Measurements from ENCODE around the gene CLASP1.

Gene CLASP1

GRCh38 chr2:121350402-121350775 lies 298.9 kb downstream of the CLASP1 start:
- ATAC-seq: no peak; the same call in 2 of the 3 replicates
- no peak for TF ChIP-seq OSR1 (CRISPR knock-in tag; IDR thresholded peaks at IDR 0.05)
- no peak for TF ChIP-seq TOX (CRISPR knock-in tag; IDR thresholded peaks at IDR 0.05; ENCODE audit: borderline replicate concordance)
- no peak for TF ChIP-seq SNAI2 (CRISPR knock-in tag; IDR thresholded peaks at IDR 0.05)
- TF ChIP-seq GLIS3 (CRISPR knock-in tag; IDR thresholded peaks at IDR 0.05): no peak
- TF ChIP-seq ZFP3 (CRISPR knock-in tag; IDR thresholded peaks at IDR 0.05): no peak
- TF ChIP-seq ZNF8 (CRISPR knock-in tag; IDR thresholded peaks at IDR 0.05): no peak
- TF ChIP-seq POU6F1 (CRISPR knock-in tag; IDR thresholded peaks at IDR 0.05; ENCODE audit: borderline replicate concordance, low read depth): no peak
- no peak for TF ChIP-seq ESRRG (CRISPR knock-in tag; IDR thresholded peaks at IDR 0.05)
- TF ChIP-seq TCF4 (CRISPR knock-in tag; IDR thresholded peaks at IDR 0.05; ENCODE audit: borderline replicate concordance): no peak
- no peak for TF ChIP-seq PATZ1 (CRISPR knock-in tag; IDR thresholded peaks at IDR 0.05; ENCODE audit: borderline replicate concordance)
- no peak for TF ChIP-seq PPARA (CRISPR knock-in tag; IDR thresholded peaks at IDR 0.05; ENCODE audit: borderline replicate concordance)
- TF ChIP-seq ZFP30 (CRISPR knock-in tag; IDR thresholded peaks at IDR 0.05): no peak
- TF ChIP-seq CSRNP3 (CRISPR knock-in tag; IDR thresholded peaks at IDR 0.05): no peak
- TF ChIP-seq CREB5 (CRISPR knock-in tag; IDR thresholded peaks at IDR 0.05; ENCODE audit: low read depth): no peak
- no peak for TF ChIP-seq CSDC2 (CRISPR knock-in tag; IDR thresholded peaks at IDR 0.05)
- TF ChIP-seq ZNF70 (CRISPR knock-in tag; IDR thresholded peaks at IDR 0.05): no peak
- TF ChIP-seq ZC3H10 (CRISPR knock-in tag; IDR thresholded peaks at IDR 0.05): no peak
- no peak for TF ChIP-seq RARB (CRISPR knock-in tag; IDR thresholded peaks at IDR 0.05)
- no peak for TF ChIP-seq BACH2 (CRISPR knock-in tag; IDR thresholded peaks at IDR 0.05; ENCODE audit: borderline replicate concordance)

- no peak for ATAC-seq
- TF ChIP-seq ZFP30 (CRISPR knock-in tag; IDR thresholded peaks at IDR 0.05) (no peak), PPARA (CRISPR knock-in tag; IDR thresholded peaks at IDR 0.05; ENCODE audit: borderline replicate concordance) (no peak), ZC3H10 (CRISPR knock-in tag; IDR thresholded peaks at IDR 0.05) (no peak), ZNF565 (CRISPR knock-in tag; conservative IDR thresholded peaks at IDR 0.05; ENCODE audit: low read depth) (no peak), RARB (CRISPR knock-in tag; IDR thresholded peaks at IDR 0.05) (no peak), CSDC2 (CRISPR knock-in tag; IDR thresholded peaks at IDR 0.05) (no peak), POU6F1 (CRISPR knock-in tag; IDR thresholded peaks at IDR 0.05; ENCODE audit: borderline replicate concordance, low read depth) (no peak), ARNTL (CRISPR knock-in tag; IDR thresholded peaks at IDR 0.05; ENCODE audit: borderline replicate concordance, low read depth) (no peak), OSR1 (CRISPR knock-in tag; IDR thresholded peaks at IDR 0.05) (no peak), ZNF70 (CRISPR knock-in tag; IDR thresholded peaks at IDR 0.05) (no peak), CSRNP3 (CRISPR knock-in tag; IDR thresholded peaks at IDR 0.05) (no peak), ZNF8 (CRISPR knock-in tag; IDR thresholded peaks at IDR 0.05) (no peak)
Observed at GRCh38 chr2:121349721-121350401, 299.4 kb downstream of the CLASP1 start.

All from SK-N-SH treated with all-trans-retinoic acid at 6 μM for 48 hours (cell line).